HEK293 (cell line): Measurements from ENCODE around the gene ZBED1.

Source experiments
- CTCF ChIA-PET: fragments of 350-600 bp; formaldehyde crosslinking; extraction: SDS; loops from one replicate; lab custom pipeline; 2021; ENCODE audit warnings: antibody characterized with exemption; lab: Yijun Ruan, JAX
- POLR2A ChIA-PET: fragments of 300-600 bp; formaldehyde crosslinking; extraction: SDS; loops from one replicate; lab custom pipeline; 2020; ENCODE audit warnings: antibody characterized with exemption, inconsistent platforms; lab: Yijun Ruan, JAX
- H3K27ac ChIP-seq: fragments of 200-500 bp; sonication (Bioruptor generic); 2 replicates; pipeline ENCODE4 v1.5.1; 2014; ENCODE audit warnings: low read depth, low read length, control low read depth, inconsistent platforms; ENCODE audit errors: extremely low read depth
- H3K36me3 ChIP-seq, 2 experiments: fragments of 200-500 bp in 1 of 2; sonication (Bioruptor generic) in 1 of 2; 1 replicate in 1 of 2; 2 replicates in 1 of 2; pipeline ENCODE4 v1.5.1; 2014 to 2017; ENCODE audit warnings: inconsistent platforms in 2 of 2, low read length in 2 of 2; ENCODE audit not compliant: control insufficient read depth in 2 of 2, insufficient read depth in 1 of 2
- H3K4me1 ChIP-seq: fragments of 200-500 bp; sonication (Bioruptor generic); 2 replicates; pipeline ENCODE4 v1.5.1; 2014; ENCODE audit warnings: mild to moderate bottlenecking, low read length, inconsistent platforms; ENCODE audit not compliant: control insufficient read depth, insufficient read depth
- H3K4me3 ChIP-seq: 2 replicates; pipeline ENCODE4 v1.5.1; 2011; ENCODE audit warnings: low read depth, mild to moderate bottlenecking, control low read depth, low read length, moderate library complexity
- H3K9me3 ChIP-seq: fragments of 200-500 bp; sonication (Bioruptor generic); 2 replicates; pipeline ENCODE4 v1.5.1; 2014; ENCODE audit warnings: low read depth, low read length, inconsistent platforms; ENCODE audit not compliant: control insufficient read depth, insufficient read depth
- GLIS1 ChIP-seq: fragments of 450-650 bp; formaldehyde crosslinking; IDR thresholded peaks from 2 replicates; pipeline ENCODE4 v1.5.1; 2016; ENCODE audit warnings: missing biosample characterization, missing genetic modification characterization
- INSM2 ChIP-seq: fragments of 450-650 bp; formaldehyde crosslinking; IDR thresholded peaks from 2 replicates; pipeline ENCODE4 v1.5.1; 2016; ENCODE audit warnings: missing biosample characterization, missing genetic modification characterization
- PBX3 ChIP-seq: sonication (generic); formaldehyde crosslinking; IDR thresholded peaks from 2 replicates; pipeline ENCODE4 v1.8.1; 2022; ENCODE audit warnings: mild to moderate bottlenecking, moderate library complexity, missing genetic modification reagents
- YY2 ChIP-seq: fragments of 450-650 bp; formaldehyde crosslinking; IDR thresholded peaks from 2 replicates; pipeline ENCODE4 v1.5.1; 2016; ENCODE audit warnings: missing biosample characterization, missing genetic modification characterization
- ZBTB10 ChIP-seq: fragments of 450-650 bp; formaldehyde crosslinking; IDR thresholded peaks from 2 replicates; pipeline ENCODE4 v1.5.1; 2016; ENCODE audit warnings: missing biosample characterization, missing genetic modification characterization
- ZBTB48 ChIP-seq: fragments of 450-650 bp; formaldehyde crosslinking; IDR thresholded peaks from 2 replicates; pipeline ENCODE4 v1.5.1; 2016; ENCODE audit warnings: missing biosample characterization, missing genetic modification characterization
- ZFHX2 ChIP-seq: fragments of 450-650 bp; formaldehyde crosslinking; conservative IDR thresholded peaks from 2 replicates; pipeline ENCODE4 v1.5.1; 2016; ENCODE audit warnings: missing biosample characterization, missing genetic modification characterization
- ZNF140 ChIP-seq: fragments of 450-650 bp; formaldehyde crosslinking; IDR thresholded peaks from 2 replicates; pipeline ENCODE4 v1.5.1; 2016; ENCODE audit warnings: missing biosample characterization, missing genetic modification characterization
- ZNF174 ChIP-seq: fragments of 450-650 bp; formaldehyde crosslinking; IDR thresholded peaks from 2 replicates; pipeline ENCODE4 v1.5.0; 2017; ENCODE audit warnings: missing biosample characterization, mild to moderate bottlenecking, missing genetic modification characterization
- ZNF202 ChIP-seq: fragments of 450-650 bp; formaldehyde crosslinking; IDR thresholded peaks from 2 replicates; pipeline ENCODE4 v1.5.1; 2016; ENCODE audit warnings: missing biosample characterization, missing genetic modification characterization, borderline replicate concordance
- ZNF214 ChIP-seq: fragments of 450-650 bp; formaldehyde crosslinking; IDR thresholded peaks from 2 replicates; pipeline ENCODE4 v1.5.1; 2017; ENCODE audit warnings: missing biosample characterization, mild to moderate bottlenecking, missing genetic modification characterization, borderline replicate concordance
- ZNF266 ChIP-seq: fragments of 450-650 bp; formaldehyde crosslinking; IDR thresholded peaks from 2 replicates; pipeline ENCODE4 v1.5.1; 2016; ENCODE audit warnings: missing biosample characterization, missing genetic modification characterization, low read depth
- ZNF350 ChIP-seq: fragments of 450-650 bp; formaldehyde crosslinking; IDR thresholded peaks from 2 replicates; pipeline ENCODE4 v1.5.0; 2017; ENCODE audit warnings: missing biosample characterization, mild to moderate bottlenecking, missing genetic modification characterization
- ZNF670 ChIP-seq: fragments of 450-650 bp; formaldehyde crosslinking; IDR thresholded peaks from 2 replicates; pipeline ENCODE4 v1.5.1; 2016; ENCODE audit warnings: missing biosample characterization, missing genetic modification characterization, low read depth
- ZNF704 ChIP-seq: fragments of 450-650 bp; formaldehyde crosslinking; IDR thresholded peaks from 2 replicates; pipeline ENCODE4 v1.5.1; 2016; ENCODE audit warnings: missing biosample characterization, missing genetic modification characterization
- ZNF76 ChIP-seq: fragments of 450-650 bp; formaldehyde crosslinking; IDR thresholded peaks from 2 replicates; pipeline ENCODE4; 2016; ENCODE audit warnings: low read depth, missing biosample characterization, missing genetic modification characterization, borderline replicate concordance
- ZSCAN16 ChIP-seq: fragments of 450-650 bp; formaldehyde crosslinking; IDR thresholded peaks from 2 replicates; pipeline ENCODE4 v1.5.1; 2016; ENCODE audit warnings: missing biosample characterization, missing genetic modification characterization

ZBED1 gene

GRCh38 chrX:2492531-2493218 is 8.1 kb downstream of the ZBED1 start:
- TF ChIP-seq GLIS1 (tag by site-specific recombination), result 0 out of 2 replicates have a peak, but pooled peaks have one; percentile 16
- TF ChIP-seq ZNF266 (tag by site-specific recombination), result no peak
- ChIA-PET CTCF (no interaction called here), POLR2A (no interaction called here)
- Histone ChIP-seq H3K9me3 (no peaks in the 10 kb centered on the region), H3K4me3 (no peak overlapping the region), H3K27ac (no peak overlapping the region), H3K4me1 (no peaks in the 10 kb centered on the region), H3K36me3 (peaks cover 20 to 42% of the 10 kb centered on the region in 2 experiments)

GRCh38 chrX:2490634-2491033 is 10.1 kb downstream of the ZBED1 start:
- Histone ChIP-seq H3K9me3 (no peaks in the 10 kb centered on the region), H3K27ac (no peak overlapping the region), H3K4me1 (no peaks in the 10 kb centered on the region), H3K36me3 (peaks cover 30 to 51% of the 10 kb centered on the region in 2 experiments), H3K4me3 (no peak overlapping the region)
- ChIA-PET POLR2A (no interaction called here), CTCF (no interaction called here)
- TF ChIP-seq ZNF76 (no peak), INSM2 (tag by site-specific recombination) (no peak), ZSCAN16 (tag by site-specific recombination) (no peak), ZNF140 (tag by site-specific recombination) (no peak), ZBTB10 (tag by site-specific recombination) (no peak), ZNF214 (tag by site-specific recombination) (no peak), ZBTB48 (tag by site-specific recombination) (no peak), ZNF670 (tag by site-specific recombination) (no peak), ZNF266 (tag by site-specific recombination) (no peak), ZNF350 (tag by site-specific recombination) (no peak), ZNF704 (no peak), ZNF202 (tag by site-specific recombination) (no peak), YY2 (tag by site-specific recombination) (no peak), PBX3 (CRISPR knock-in tag) (no peak), ZNF174 (no peak), ZFHX2 (tag by site-specific recombination) (no peak)
